ENCODE results near the gene SHH. TPM values are rescaled to one million over a fixed set of nuclear protein-coding genes. Genes with fewer than 3 reads are reported as not detected.

The SHH gene
- total RNA-seq, 1 experiment from 2014 or later = 0.11 TPM

DNA sequence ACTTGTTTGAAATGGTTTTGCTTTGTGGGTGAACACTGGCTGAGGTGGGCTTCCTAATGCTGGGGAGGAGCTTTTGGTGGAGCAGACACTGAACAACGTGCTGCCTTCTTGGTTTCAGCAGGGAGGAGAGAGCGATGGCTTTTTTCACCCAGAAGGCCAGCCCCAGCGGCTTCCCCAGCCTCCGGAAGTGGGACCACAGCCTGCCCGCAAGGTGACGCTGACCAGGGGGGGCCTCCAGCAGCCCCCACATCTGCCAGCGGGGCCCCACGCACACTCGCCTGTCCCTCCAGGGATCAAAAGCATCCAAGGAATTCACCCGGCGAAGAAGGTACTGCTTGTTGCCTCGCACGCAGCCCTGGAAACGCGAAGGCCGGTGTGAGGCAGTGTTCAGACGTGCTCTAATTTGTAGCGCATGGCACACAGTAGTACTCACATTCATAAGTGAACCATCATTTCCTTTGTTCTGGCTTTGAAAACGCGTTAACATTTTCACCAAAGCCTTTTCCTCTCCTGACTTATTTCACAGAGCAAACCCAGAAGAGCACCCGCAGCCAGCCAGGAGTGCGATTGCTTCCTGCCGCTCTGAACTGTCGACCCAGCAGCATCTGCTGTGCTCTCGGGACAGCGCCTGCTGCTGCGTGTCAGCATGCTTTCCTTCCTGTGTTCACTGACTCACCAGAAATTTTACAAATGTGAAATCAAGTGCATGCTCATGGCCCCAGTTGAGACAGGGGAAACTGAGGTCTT, 48.4 kb downstream of the SHH start:
- H2AFZ ChIP-seq (ENCODE audit: low read length) = no peak overlapping the region
- H3K79me2 ChIP-seq (ENCODE audit: low read length) = peaks cover 11% of the 10 kb centered on the region; the same call in 1 of the 2 replicates
- H3K27ac ChIP-seq (ENCODE audit: low read length) = no peak overlapping the region
- H3K9ac ChIP-seq (ENCODE audit: low read length) = no peak overlapping the region
- no peaks in the 10 kb centered on the region for H4K20me1 ChIP-seq (ENCODE audit: low read length)
- ChIA-PET POLR2A (ENCODE audit: unreplicated experiment) (no interaction called here), CTCF (no interaction called here)
- no peaks in the 10 kb centered on the region for H3K9me2 ChIP-seq (replicated peaks; ENCODE audit: low read length)
- no peaks in the 10 kb centered on the region for H3K4me1 ChIP-seq (ENCODE audit: insufficient read depth, low read length)
- H3K27me3 ChIP-seq (ENCODE audit: low read length) = no peaks in the 10 kb centered on the region
- H3K4me3 ChIP-seq (ENCODE audit: low read length) = no peak overlapping the region
- TF ChIP-seq, protein P1, sequence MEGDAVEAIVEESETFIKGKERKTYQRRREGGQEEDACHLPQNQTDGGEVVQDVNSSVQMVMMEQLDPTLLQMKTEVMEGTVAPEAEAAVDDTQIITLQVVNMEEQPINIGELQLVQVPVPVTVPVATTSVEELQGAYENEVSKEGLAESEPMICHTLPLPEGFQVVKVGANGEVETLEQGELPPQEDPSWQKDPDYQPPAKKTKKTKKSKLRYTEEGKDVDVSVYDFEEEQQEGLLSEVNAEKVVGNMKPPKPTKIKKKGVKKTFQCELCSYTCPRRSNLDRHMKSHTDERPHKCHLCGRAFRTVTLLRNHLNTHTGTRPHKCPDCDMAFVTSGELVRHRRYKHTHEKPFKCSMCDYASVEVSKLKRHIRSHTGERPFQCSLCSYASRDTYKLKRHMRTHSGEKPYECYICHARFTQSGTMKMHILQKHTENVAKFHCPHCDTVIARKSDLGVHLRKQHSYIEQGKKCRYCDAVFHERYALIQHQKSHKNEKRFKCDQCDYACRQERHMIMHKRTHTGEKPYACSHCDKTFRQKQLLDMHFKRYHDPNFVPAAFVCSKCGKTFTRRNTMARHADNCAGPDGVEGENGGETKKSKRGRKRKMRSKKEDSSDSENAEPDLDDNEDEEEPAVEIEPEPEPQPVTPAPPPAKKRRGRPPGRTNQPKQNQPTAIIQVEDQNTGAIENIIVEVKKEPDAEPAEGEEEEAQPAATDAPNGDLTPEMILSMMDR (conservative IDR thresholded peaks at IDR 0.05; ENCODE audit: low read depth, low read length) = no peak
- TF ChIP-seq EZH2phosphoT487 (IDR thresholded peaks at IDR 0.05; ENCODE audit: borderline replicate concordance, low read length) = no peak
- TF ChIP-seq EZH2 (IDR thresholded peaks at IDR 0.05; ENCODE audit: low read length, unreplicated experiment) = no peak
- H3F3A ChIP-seq (ENCODE audit: low read length, unreplicated experiment) = no peaks in the 10 kb centered on the region
- H3K36me3 ChIP-seq (ENCODE audit: low read depth, low read length) = peaks cover 8% of the 10 kb centered on the region
- ATAC-seq (no peak), DNase-seq (no peak)
- no peak overlapping the region for H3K4me2 ChIP-seq (ENCODE audit: low read length)
- H3K9me3 ChIP-seq (ENCODE audit: low read length) = no peaks in the 10 kb centered on the region
- intact Hi-C loops (cut with micrococcal nuclease) = no loop called here
- no TSS peak for BruUV-seq (replicated peaks)

DNA sequence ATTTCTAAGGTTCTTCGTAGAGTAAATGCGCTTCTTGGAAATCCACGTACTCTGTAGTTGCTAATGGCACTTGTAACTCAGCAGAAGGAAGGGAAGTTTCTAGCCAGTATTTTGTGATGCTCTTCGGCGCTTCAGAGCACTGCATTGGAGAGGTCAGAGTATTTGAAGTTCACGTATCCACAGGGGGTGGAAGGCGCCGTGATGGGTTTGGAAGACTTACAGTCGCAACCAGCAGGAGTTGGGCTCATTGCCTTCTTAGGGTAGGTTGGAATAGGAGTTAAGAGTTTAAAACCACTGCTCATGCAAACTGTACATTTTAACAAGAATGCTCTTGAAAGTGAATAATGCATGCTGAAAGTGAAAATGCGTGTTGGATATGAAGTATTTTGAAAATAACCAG, 49.1 kb downstream of the SHH start:
- H3K4me1 ChIP-seq (ENCODE audit: insufficient read depth, low read length) = no peaks in the 10 kb centered on the region
- no peak overlapping the region for H3K9ac ChIP-seq (ENCODE audit: low read length)
- H3K27me3 ChIP-seq (ENCODE audit: low read length) = no peaks in the 10 kb centered on the region
- no peak for TF ChIP-seq EZH2 (IDR thresholded peaks at IDR 0.05; ENCODE audit: low read length, unreplicated experiment)
- no peak overlapping the region for H3K4me3 ChIP-seq (ENCODE audit: low read length)
- ChIA-PET POLR2A (ENCODE audit: unreplicated experiment) (no interaction called here), CTCF (no interaction called here)
- peaks cover 14% of the 10 kb centered on the region; the same call in 1 of the 2 replicates for H3K79me2 ChIP-seq (ENCODE audit: low read length)
- no peaks in the 10 kb centered on the region for H3F3A ChIP-seq (ENCODE audit: low read length, unreplicated experiment)
- peaks cover 7% of the 10 kb centered on the region for H3K36me3 ChIP-seq (ENCODE audit: low read depth, low read length)
- no peak overlapping the region for H3K4me2 ChIP-seq (ENCODE audit: low read length)
- H3K9me2 ChIP-seq (replicated peaks; ENCODE audit: low read length) = no peaks in the 10 kb centered on the region
- ATAC-seq (no peak), DNase-seq (no peak)
- no peaks in the 10 kb centered on the region for H4K20me1 ChIP-seq (ENCODE audit: low read length)
- H3K9me3 ChIP-seq (ENCODE audit: low read length) = no peaks in the 10 kb centered on the region
- H3K27ac ChIP-seq (ENCODE audit: low read length) = no peak overlapping the region
- intact Hi-C loops (cut with micrococcal nuclease) = no loop called here
- H2AFZ ChIP-seq (ENCODE audit: low read length) = no peak overlapping the region
- no TSS peak for BruUV-seq (replicated peaks)

DNA sequence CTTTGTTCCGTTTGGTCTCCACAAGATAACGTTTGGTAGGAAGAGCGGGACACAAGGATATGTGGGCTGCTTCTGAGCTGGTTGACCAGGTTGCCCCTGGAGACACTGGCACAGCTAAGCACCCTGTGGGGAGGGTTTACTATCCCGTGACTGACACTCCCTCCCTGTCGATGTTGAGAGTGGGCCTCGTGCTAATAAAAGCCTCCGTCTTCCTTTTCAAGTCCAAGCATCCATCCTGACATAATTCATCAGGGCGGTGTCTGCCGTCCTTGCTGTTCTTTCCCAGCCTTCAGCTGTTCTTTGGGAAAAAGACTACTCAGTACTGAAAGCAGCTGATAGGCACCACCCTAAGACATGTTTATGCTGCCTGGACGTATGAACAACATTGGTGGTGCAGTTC, 49.6 kb downstream of the SHH start:
- ATAC-seq = no peak
- H3K79me2 ChIP-seq (ENCODE audit: low read length) = peaks cover 17% of the 10 kb centered on the region

More for the DNA sequence above, 49.6 kb downstream of the SHH start:
- TF ChIP-seq, protein P1 (conservative IDR thresholded peaks at IDR 0.05; ENCODE audit: low read depth, low read length) = no peak
- no peak for TF ChIP-seq EZH2 (IDR thresholded peaks at IDR 0.05; ENCODE audit: low read length, unreplicated experiment)
- TF ChIP-seq EZH2phosphoT487 (IDR thresholded peaks at IDR 0.05; ENCODE audit: borderline replicate concordance, low read length) = no peak
- Histone ChIP-seq H3K27ac (ENCODE audit: low read length) (no peak overlapping the region), H3K4me3 (ENCODE audit: low read length) (no peak overlapping the region), H3K9me3 (ENCODE audit: low read length) (no peaks in the 10 kb centered on the region), H4K20me1 (ENCODE audit: low read length) (no peaks in the 10 kb centered on the region), H3K9me2 (replicated peaks; ENCODE audit: low read length) (no peaks in the 10 kb centered on the region), H3F3A (ENCODE audit: low read length, unreplicated experiment) (no peaks in the 10 kb centered on the region), H3K36me3 (ENCODE audit: low read depth, low read length) (peaks cover 7% of the 10 kb centered on the region), H3K4me2 (ENCODE audit: low read length) (no peak overlapping the region), H2AFZ (ENCODE audit: low read length) (no peak overlapping the region), H3K9ac (ENCODE audit: low read length) (no peak overlapping the region), H3K27me3 (ENCODE audit: low read length) (no peaks in the 10 kb centered on the region), H3K4me1 (ENCODE audit: insufficient read depth, low read length) (no peaks in the 10 kb centered on the region)
- ChIA-PET POLR2A (ENCODE audit: unreplicated experiment) (no interaction called here), CTCF (no interaction called here)
- no peak for DNase-seq
- intact Hi-C loops (cut with micrococcal nuclease) = no loop called here
- no TSS peak for BruUV-seq (replicated peaks)
